Mammary epithelial cell (primary cell): ENCODE results near the gene TTC28.

Experiments
- CTCF ChIP-seq, 2 donors: IDR thresholded peaks in 1 of 2; conservative IDR thresholded peaks in 1 of 2; 2 replicates each; pipeline ENCODE4 v1.5.1; 2011 to 2012; ENCODE audit warnings: inconsistent platforms in 2 of 2, low read length in 2 of 2, mild to moderate bottlenecking in 2 of 2, control low read depth in 1 of 2, low read depth in 1 of 2; ENCODE audit not compliant: insufficient read depth in 1 of 2; ENCODE audit errors: extremely low read depth in 1 of 2
- EZH2 ChIP-seq: IDR thresholded peaks from 2 replicates; pipeline ENCODE4 v1.6.1; 2012; ENCODE audit warnings: low read length, inconsistent platforms, borderline replicate concordance

- TF ChIP-seq CTCF (conservative IDR thresholded peaks at IDR 0.05 in 1 of 2, IDR thresholded peaks at IDR 0.05 in 1 of 2; ENCODE audit: extremely low read depth in 1 of 2, insufficient read depth in 1 of 2, low read depth in 1 of 2, low read length in 2 of 2): no peak
- TF ChIP-seq EZH2: no peak
Measured at GRCh38 chr22:28093711-28094110, 585.9 kb downstream of the TTC28 start.
